OCI-M2 (cell line): ENCODE results near the gene PPM1E.

Experiments used
- DNase-seq: peaks from one replicate; lab custom pipeline; 2025; ENCODE audit not compliant: unreplicated experiment; lab: John Stamatoyannopoulos, UW

Gene PPM1E

GRCh38 chr17:59028328-59028727 lies 272.7 kb downstream of the PPM1E start:
- no peak for DNase-seq

- no peak for DNase-seq
Measured at GRCh38 chr17:59030811-59031210, 275.2 kb downstream of the PPM1E start.
